A549 (cell line): Measurements from ENCODE around the gene COX7A2. TPM values are rescaled to one million over a fixed set of nuclear protein-coding genes. Genes with fewer than 3 reads are reported as not detected.

Source experiments
- ATAC-seq, 2 experiments: fragments of 200-7000 bp in 1 of 2; fragments of >200 bp in 1 of 2; cut with Nextera tagmentation in 1 of 2; cut with Tn5 transposase in 1 of 2; 3 replicates each; pipeline versions ENCODE4 v1.8.0 to v1.9.1; 2018 to 2020; ENCODE audit warnings: mild to moderate bottlenecking in 1 of 2, moderate library complexity in 1 of 2
- CTCF ChIA-PET: fragments of 300-600 bp; sonication (Branson Sonifier 250); formaldehyde crosslinking; extraction: SDS; loops from one replicate; lab custom pipeline; 2021; ENCODE audit warnings: antibody characterized with exemption, inconsistent platforms; lab: Yijun Ruan, JAX
- POLR2A ChIA-PET: fragments of 350-600 bp; formaldehyde crosslinking; extraction: SDS; loops from one replicate; lab custom pipeline; 2021; ENCODE audit warnings: antibody characterized with exemption, inconsistent platforms; lab: Yijun Ruan, JAX
- DNase-seq, 2 experiments: peaks; one replicate each; pipeline versions ENCODE4 v3.0.0 to v3.0.0-alpha.2; 2011 to 2016; ENCODE audit warnings: low read depth in 1 of 2, low spot score in 1 of 2
- FAIRE-seq: peaks from 2 replicates; lab custom pipeline; 2011; peaks lifted over from hg19 to GRCh38; lab: Jason Lieb, UNC
- H3K27ac ChIP-seq, 2 experiments: fragments of >200 bp; sonication (Bioruptor Twin); formaldehyde crosslinking; 3 replicates each; pipeline ENCODE4 v1.5.1; 2016 to 2017
- H3K4me1 ChIP-seq: fragments of >200 bp; sonication (Bioruptor Twin); formaldehyde crosslinking; 3 replicates; pipeline ENCODE4 v1.6.1; 2016
- H3K4me2 ChIP-seq: fragments of >200 bp; sonication (Bioruptor Twin); formaldehyde crosslinking; 3 replicates; pipeline ENCODE4 v1.6.1; 2016
- H3K4me3 ChIP-seq: fragments of >200 bp; sonication (Bioruptor Twin); formaldehyde crosslinking; 3 replicates; pipeline ENCODE4 v1.5.1; 2016
- H3K9me3 ChIP-seq: fragments of >200 bp; sonication (Bioruptor Twin); formaldehyde crosslinking; 3 replicates; pipeline ENCODE4 v1.6.1; 2016
- BCL3 ChIP-seq: fragments of >200 bp; sonication (Bioruptor Twin); formaldehyde crosslinking; IDR thresholded peaks from 3 replicates; pipeline ENCODE4 v1.6.1; 2016
- BHLHE40 ChIP-seq: IDR thresholded peaks from 2 replicates; pipeline ENCODE4 v1.6.1; 2012; ENCODE audit warnings: low read depth, low read length, inconsistent platforms
- CBX2 ChIP-seq: fragments of 200-600 bp; sonication (generic); IDR thresholded peaks from 2 replicates; pipeline ENCODE4 v1.6.1; 2016; ENCODE audit warnings: low read depth, mild to moderate bottlenecking, borderline replicate concordance
- CHD4 ChIP-seq: fragments of 200-600 bp; sonication (generic); IDR thresholded peaks from 2 replicates; pipeline ENCODE4 v1.6.1; 2016; ENCODE audit warnings: antibody characterized with exemption, mild to moderate bottlenecking, borderline replicate concordance
- EHMT2 ChIP-seq: fragments of 200-600 bp; sonication (generic); IDR thresholded peaks from 2 replicates; pipeline ENCODE4 v1.6.1; 2016; ENCODE audit warnings: antibody characterized with exemption, low read depth, mild to moderate bottlenecking, moderate library complexity
- EP300 ChIP-seq, 2 experiments: fragments of >200 bp; sonication (Bioruptor Twin); formaldehyde crosslinking; IDR thresholded peaks; 2 replicates in 1 of 2; 3 replicates in 1 of 2; pipeline ENCODE4 v1.6.1; 2016 to 2017
- FOXS1 ChIP-seq: fragments of 250-450 bp; sonication (Bioruptor Pico); IDR thresholded peaks from 2 replicates; pipeline ENCODE4 v1.5.0; 2020; ENCODE audit warnings: mild to moderate bottlenecking, moderate library complexity
- HES2 ChIP-seq: fragments of >200 bp; sonication (Bioruptor Twin); formaldehyde crosslinking; IDR thresholded peaks from 2 replicates; pipeline ENCODE4 v1.6.1; 2016
- HEYL ChIP-seq: fragments of 250-450 bp; sonication (Bioruptor Pico); IDR thresholded peaks from 2 replicates; pipeline ENCODE4 v1.8.0; 2021; ENCODE audit warnings: mild to moderate bottlenecking, moderate library complexity
- HMGXB4 ChIP-seq: fragments of 250-450 bp; sonication (Bioruptor Pico); IDR thresholded peaks from 2 replicates; pipeline ENCODE4 v1.5.0; 2021; ENCODE audit warnings: mild to moderate bottlenecking, moderate library complexity, borderline replicate concordance
- HOXA7 ChIP-seq: fragments of 250-450 bp; sonication (Bioruptor Pico); IDR thresholded peaks from 2 replicates; pipeline ENCODE4 v1.5.0; 2020; ENCODE audit warnings: mild to moderate bottlenecking, moderate library complexity
- HOXB13 ChIP-seq: fragments of 250-450 bp; sonication (Bioruptor Pico); IDR thresholded peaks from 2 replicates; pipeline ENCODE4 v1.5.0; 2020; ENCODE audit warnings: low read depth, mild to moderate bottlenecking, moderate library complexity
- JUN ChIP-seq, 2 experiments: fragments of >200 bp; sonication (Bioruptor Twin); formaldehyde crosslinking; IDR thresholded peaks; 2 replicates in 1 of 2; 3 replicates in 1 of 2; pipeline ENCODE4 v1.6.1; 2016 to 2017
- POLR2A ChIP-seq: IDR thresholded peaks from 2 replicates; pipeline ENCODE4 v1.6.1; 2012; ENCODE audit warnings: mild to moderate bottlenecking, low read length
- POLR2AphosphoS2 ChIP-seq: conservative IDR thresholded peaks from 2 replicates; pipeline ENCODE4 v1.6.1; 2012; ENCODE audit warnings: low read length, improper control_type of control experiment, inconsistent platforms
- RARB ChIP-seq: fragments of 250-450 bp; sonication (Bioruptor Pico); IDR thresholded peaks from 2 replicates; pipeline ENCODE4 v1.8.0; 2021; ENCODE audit warnings: mild to moderate bottlenecking, moderate library complexity
- RNF2 ChIP-seq: fragments of 200-600 bp; sonication (generic); IDR thresholded peaks from 2 replicates; pipeline ENCODE4 v1.6.1; 2016; ENCODE audit warnings: low read depth, mild to moderate bottlenecking, antibody characterized with exemption, moderate library complexity, borderline replicate concordance
- TP53 ChIP-seq: fragments of 250-450 bp; sonication (Bioruptor Pico); IDR thresholded peaks from 2 replicates; pipeline ENCODE4 v1.5.0; 2021; ENCODE audit warnings: mild to moderate bottlenecking, moderate library complexity
- ZFP36 ChIP-seq: fragments of 450-650 bp; IDR thresholded peaks from 2 replicates; pipeline ENCODE4 v1.6.1; 2014; ENCODE audit warnings: borderline replicate concordance; ENCODE audit not compliant: partially characterized antibody
- WGBS: methylation state at CpG from one replicate; pipeline ENCODE4 v1.1.6; 2017; ENCODE audit errors: missing lambda C conversion rate; 5-methylcytosine and 5-hydroxymethylcytosine counted together
- polyA plus RNA-seq, 4 experiments: library from polyadenylated mRNA; depleted of rRNA in 3 of 4; stranded (reverse); fragments of >200 nt; fragmentation: RNase III in 1 of 4; extraction: RNeasy Plus Mini Kit Qiagen cat#74134 plus additional on column Dnase treatment in 1 of 4; gene quantifications; 2 replicates in 3 of 4; 3 replicates in 1 of 4; pipeline ENCODE4 v1.2.3, GENCODE V29; 2011 to 2017

COX7A2 gene
- polyA plus RNA-seq, 2 of the 4 experiments (the other 2 are of a cell fraction): 271 to 464 TPM

GRCh38 chr6:75234126-75234865, 9.3 kb downstream of the COX7A2 start:
- Histone ChIP-seq H3K4me3 (no peak overlapping the region), H3K4me1 (no peaks in the 10 kb centered on the region), H3K4me2 (no peak overlapping the region), H3K9me3 (no peaks in the 10 kb centered on the region), H3K27ac (no peak overlapping the region)
- CTCF ChIA-PET: interaction anchor here (1.0 kb wide), 1 partner anchor 1501 kb away, joined by 3 read pairs; no protein-coding TSS in a partner anchor
- FAIRE-seq: no peak
- ATAC-seq: no peak
- 83% methylated on average over 3 of the region's 3 CpGs for WGBS
- TF ChIP-seq HMGXB4 (CRISPR knock-in tag) (no peak), POLR2A (no peak), EP300 (IDR thresholded peaks at IDR 0.05) (no peak), HEYL (CRISPR knock-in tag) (no peak), HOXA7 (CRISPR knock-in tag) (no peak), HES2 (no peak), POLR2AphosphoS2 (no peak), BHLHE40 (no peak), ZFP36 (no peak), BCL3 (no peak), EHMT2 (no peak), CBX2 (no peak), RARB (CRISPR knock-in tag) (no peak), CHD4 (no peak)
- no peak for DNase-seq
- POLR2A ChIA-PET: no interaction called here

GRCh38 chr6:75233092-75233615, 10.4 kb downstream of the COX7A2 start:
- ATAC-seq: no peak
- DNase-seq: no peak
- no peak overlapping the region for H3K27ac ChIP-seq
- no peak for TF ChIP-seq FOXS1 (CRISPR knock-in tag)
- no peak for TF ChIP-seq JUN (IDR thresholded peaks at IDR 0.05)
- no peak for TF ChIP-seq HEYL (CRISPR knock-in tag)
- TF ChIP-seq RNF2: no peak
- no peak for TF ChIP-seq HOXB13 (CRISPR knock-in tag)
- TF ChIP-seq TP53 (CRISPR knock-in tag): no peak
- H3K9me3 ChIP-seq: no peaks in the 10 kb centered on the region
- ChIA-PET POLR2A (no interaction called here), CTCF (no interaction called here)
- H3K4me3 ChIP-seq: no peak overlapping the region
- no peaks in the 10 kb centered on the region for H3K4me1 ChIP-seq
- FAIRE-seq: no peak
- H3K4me2 ChIP-seq: no peak overlapping the region
- 93% methylated on average over 4 of the region's 4 CpGs for WGBS
